MM.1S (cell line): ENCODE measurements around the gene EYA2.
A peak's percentile ranks its signal among the peaks of the same experiment; 100 is the strongest.

Experiments
- DNase-seq: peaks from one replicate; pipeline ENCODE4 v3.0.0-alpha.2; 2015
- H2AFZ ChIP-seq: fragments of 300-600 bp; sonication (generic); 2 replicates; pipeline ENCODE4 v1.6.0; 2016; ENCODE audit warnings: antibody characterized with exemption, low read length
- H3F3A ChIP-seq: fragments of 300-600 bp; sonication (generic); 2 replicates; pipeline ENCODE4 v1.6.1; 2016; ENCODE audit warnings: mild to moderate bottlenecking, antibody characterized with exemption, low read length, moderate library complexity, mixed read lengths; ENCODE audit not compliant: insufficient read depth
- H3K27ac ChIP-seq: fragments of 300-600 bp; sonication (generic); 2 replicates; pipeline ENCODE4 v1.5.1; 2016; ENCODE audit warnings: mild to moderate bottlenecking, low read length
- H3K27me3 ChIP-seq: fragments of 300-600 bp; sonication (generic); replicated peaks from 2 replicates; pipeline ENCODE4 v1.6.0; 2016; ENCODE audit warnings: low read length; ENCODE audit not compliant: insufficient read depth
- H3K36me3 ChIP-seq: fragments of 300-600 bp; sonication (generic); replicated peaks from 2 replicates; pipeline ENCODE4 v1.6.1; 2016; ENCODE audit warnings: mild to moderate bottlenecking, low read length, mixed read lengths; ENCODE audit not compliant: insufficient read depth
- H3K4me1 ChIP-seq: fragments of 300-600 bp; sonication (generic); 2 replicates; pipeline ENCODE4 v1.6.1; 2016; ENCODE audit warnings: low read length, mixed read lengths
- H3K4me2 ChIP-seq: fragments of 300-600 bp; sonication (generic); 2 replicates; pipeline ENCODE4 v1.6.0; 2016; ENCODE audit warnings: low read depth, low read length
- H3K4me3 ChIP-seq: fragments of 300-600 bp; sonication (generic); 2 replicates; pipeline ENCODE4 v1.5.1; 2016; ENCODE audit warnings: low read length, mixed read lengths
- H3K79me2 ChIP-seq: fragments of 300-600 bp; sonication (generic); 2 replicates; pipeline ENCODE4 v1.6.1; 2016; ENCODE audit warnings: mixed run types, low read length, mixed read lengths
- H3K9ac ChIP-seq: fragments of 300-600 bp; sonication (generic); 2 replicates; pipeline ENCODE4 v1.6.1; 2016; ENCODE audit warnings: low read length, mixed read lengths
- H3K9me2 ChIP-seq: fragments of 300-600 bp; sonication (generic); replicated peaks from 2 replicates; pipeline ENCODE4 v1.6.1; 2016; ENCODE audit warnings: mild to moderate bottlenecking, low read length, mixed read lengths; ENCODE audit not compliant: insufficient read depth
- H3K9me3 ChIP-seq: fragments of 300-600 bp; sonication (generic); replicated peaks from 2 replicates; pipeline ENCODE4 v1.6.1; 2016; ENCODE audit warnings: mild to moderate bottlenecking, low read length, mixed read lengths; ENCODE audit not compliant: insufficient read depth
- H4K20me1 ChIP-seq: fragments of 300-600 bp; sonication (generic); 2 replicates; pipeline ENCODE4 v1.6.1; 2016; ENCODE audit warnings: mild to moderate bottlenecking, low read length, moderate library complexity, mixed read lengths; ENCODE audit not compliant: insufficient read depth
- CTCF ChIP-seq: fragments of 300-600 bp; sonication (generic); IDR thresholded peaks from 2 replicates; pipeline ENCODE4 v1.5.1; 2016; ENCODE audit warnings: antibody characterized with exemption, low read length, mixed read lengths
- EZH2 ChIP-seq: fragments of 300-600 bp; sonication (generic); optimal IDR thresholded peaks from 2 replicates; pipeline ENCODE3; 2017; ENCODE audit warnings: low read depth, mild to moderate bottlenecking, antibody characterized with exemption, low read length, mixed read lengths
- EZH2phosphoT487 ChIP-seq: fragments of 300-600 bp; sonication (generic); IDR thresholded peaks from 2 replicates; pipeline ENCODE4 v1.6.1; 2018; ENCODE audit warnings: antibody characterized with exemption, low read length

Gene EYA2

GRCh38 chr20:47217482-47218446 lies 323.1 kb downstream of the EYA2 start:
- Histone ChIP-seq H3K36me3 (peaks cover 18% of the 10 kb centered on the region; the same call in 1 of the 2 replicates), H3K4me1 (no peaks in the 10 kb centered on the region), H3K27me3 (no peaks in the 10 kb centered on the region), H4K20me1 (no peaks in the 10 kb centered on the region), H3K27ac (no peak overlapping the region), H3K9ac (no peak overlapping the region), H3K9me3 (no peaks in the 10 kb centered on the region), H3K4me2 (no peak overlapping the region), H3K79me2 (peaks cover 40% of the 10 kb centered on the region), H3F3A (no peaks in the 10 kb centered on the region), H2AFZ (no peak overlapping the region), H3K9me2 (no peaks in the 10 kb centered on the region), H3K4me3 (no peak overlapping the region)
- no peak for DNase-seq
- no peak for TF ChIP-seq CTCF
- TF ChIP-seq EZH2phosphoT487: no peak
- TF ChIP-seq EZH2: no peak

GRCh38 chr20:47220161-47220582 lies 325.5 kb downstream of the EYA2 start:
- Histone ChIP-seq H3K4me3 (no peak overlapping the region), H3K4me2 (no peak overlapping the region), H3K9me2 (no peaks in the 10 kb centered on the region), H3K9me3 (no peaks in the 10 kb centered on the region), H4K20me1 (no peaks in the 10 kb centered on the region), H3K36me3 (peaks cover 10% of the 10 kb centered on the region; the same call in 1 of the 2 replicates), H3K27me3 (no peaks in the 10 kb centered on the region), H3F3A (no peaks in the 10 kb centered on the region), H3K4me1 (no peaks in the 10 kb centered on the region), H3K9ac (no peak overlapping the region), H3K79me2 (peaks cover 45% of the 10 kb centered on the region), H3K27ac (no peak overlapping the region), H2AFZ (no peak overlapping the region)
- DNase-seq: no peak
- peak; percentile 67 for TF ChIP-seq CTCF
- no peak for TF ChIP-seq EZH2phosphoT487

- Histone ChIP-seq H2AFZ (no peak overlapping the region), H3K36me3 (peaks cover 6% of the 10 kb centered on the region; the same call in 1 of the 2 replicates), H3K9me2 (no peaks in the 10 kb centered on the region), H3K27ac (no peak overlapping the region), H3K4me1 (no peaks in the 10 kb centered on the region), H4K20me1 (no peaks in the 10 kb centered on the region), H3K27me3 (no peaks in the 10 kb centered on the region), H3K9me3 (no peaks in the 10 kb centered on the region), H3K9ac (no peak overlapping the region), H3K79me2 (peaks cover 36% of the 10 kb centered on the region), H3K4me2 (no peak overlapping the region), H3F3A (no peaks in the 10 kb centered on the region), H3K4me3 (no peak overlapping the region)
- no peak for DNase-seq
- TF ChIP-seq EZH2phosphoT487: no peak
- no peak for TF ChIP-seq EZH2
- TF ChIP-seq CTCF: no peak
Measured at GRCh38 chr20:47221036-47221625, 326.5 kb downstream of the EYA2 start.
